ENCODE measurements around the gene GSAP.

GSAP gene

GRCh38 chr7:77271766-77272165 lies 144.4 kb downstream of the GSAP start:
- DNase-seq, result no peak

- no peak for DNase-seq
Observed at GRCh38 chr7:77270094-77270480, 146.1 kb downstream of the GSAP start.

DNA sequence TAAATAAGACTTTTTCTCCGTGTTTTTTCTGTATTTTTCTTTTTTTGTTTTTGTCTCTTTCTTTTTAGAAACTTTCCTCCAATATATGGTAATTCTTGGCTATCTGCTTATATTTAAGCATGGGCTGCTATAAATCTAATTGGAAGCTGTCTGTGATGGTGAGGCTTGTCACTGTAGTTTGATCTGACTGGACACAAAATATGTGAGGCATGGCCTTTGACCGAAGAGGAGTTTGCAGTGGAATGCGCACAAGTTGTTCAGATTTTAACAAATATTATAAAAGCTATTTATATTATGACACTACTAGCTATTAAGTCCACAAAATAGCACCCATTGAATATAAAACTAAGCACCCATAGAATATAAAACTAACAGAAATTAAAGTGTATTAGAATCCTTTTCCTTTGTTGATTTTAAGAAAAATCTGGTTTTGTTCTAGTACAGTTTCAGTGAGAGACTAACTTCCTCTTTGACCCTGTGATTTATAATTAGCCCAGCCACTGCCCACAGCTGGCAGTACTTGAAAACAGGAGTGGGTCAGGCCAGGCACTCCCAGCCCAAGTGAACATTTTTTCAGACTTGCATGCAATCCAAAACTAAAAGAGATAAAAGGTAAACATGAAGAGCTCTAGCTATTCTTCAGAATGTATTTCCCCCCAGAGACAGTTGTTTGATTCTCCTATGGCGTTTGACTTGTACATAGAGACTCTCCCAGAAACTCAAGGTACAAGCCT lies 146.6 kb downstream of the GSAP start:
- DNase-seq, result peak; percentile 77

GRCh38 chr7:77266291-77266794 lies 149.8 kb downstream of the GSAP start:
- DNase-seq, result no peak

- DNase-seq, result peak; percentile 74
Observed at GRCh38 chr7:77265666-77266065, 150.5 kb downstream of the GSAP start.

DNA sequence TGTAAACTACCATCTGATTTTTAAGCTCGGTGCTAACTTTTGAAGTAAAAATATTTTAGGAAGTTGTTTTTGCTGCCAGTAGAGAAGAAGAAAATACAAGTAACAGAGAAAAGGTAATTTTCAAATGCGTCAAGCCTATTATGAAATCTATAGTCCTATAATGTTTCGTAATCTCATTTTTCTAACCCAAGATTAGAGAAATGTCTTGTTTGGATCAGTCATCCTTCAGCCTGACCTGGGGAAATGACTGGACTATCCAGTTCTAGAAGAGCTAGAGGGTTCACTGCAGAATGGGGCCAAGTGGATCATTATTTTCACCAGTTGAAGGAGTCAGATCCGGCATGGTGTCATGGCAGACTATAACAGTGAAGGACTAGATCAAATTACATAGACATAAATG lies 153.8 kb downstream of the GSAP start:
- no peak for DNase-seq

Data from RPMI8226 (cell line).